GM12891 (cell line): ENCODE data around the gene GRAMD1B.

ENCODE experiments used
- POLR2A ChIP-seq: IDR thresholded peaks from 2 replicates; pipeline ENCODE4 v1.6.1; 2011; ENCODE audit warnings: low read depth, low read length, control low read depth
- POLR2AphosphoS5 ChIP-seq: IDR thresholded peaks from 2 replicates; pipeline ENCODE4 v1.6.1; 2011; ENCODE audit warnings: low read depth, low read length, control low read depth
- TAF1 ChIP-seq: IDR thresholded peaks from 2 replicates; pipeline ENCODE4 v1.6.1; 2011; ENCODE audit warnings: low read depth, low read length, control low read depth

DNA sequence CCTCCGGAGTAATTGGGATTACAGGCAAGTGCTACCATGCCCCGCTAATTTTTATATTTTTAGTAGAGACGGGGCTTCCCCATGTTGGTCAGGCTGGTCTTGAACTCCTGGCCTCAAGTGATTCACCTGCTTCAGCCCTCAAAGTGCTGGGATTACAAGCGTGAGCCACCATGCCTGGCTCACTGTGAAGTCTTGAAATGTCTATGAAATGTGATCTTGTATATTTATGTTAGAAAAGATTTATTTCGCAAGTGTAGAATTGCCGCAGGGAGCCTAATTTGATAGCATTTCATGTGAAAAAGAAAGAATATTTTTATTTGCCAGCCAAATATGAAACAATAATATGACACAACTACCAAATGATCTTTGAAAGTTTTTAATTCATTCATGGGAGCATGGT lies 52.1 kb downstream of the GRAMD1B start:
- TF ChIP-seq TAF1 (no peak), POLR2A (no peak), POLR2AphosphoS5 (no peak)
